Heart left ventricle (tissue), 16 donors: ENCODE data around the gene FOXP1. TPM values are rescaled to one million over a fixed set of nuclear protein-coding genes. Genes with fewer than 3 reads are reported as not detected.
A peak's percentile ranks its signal among the peaks of the same experiment; 100 is the strongest.

Experiments used
- ATAC-seq, 4 donors: fragments of 200-7000 bp; cut with Tn5 transposase; one replicate each; pipeline ENCODE4 v1.9.1; 2020 to 2022; ENCODE audit warnings: moderate library complexity in 4 of 4, mild to moderate bottlenecking in 3 of 4, moderate number of reproducible peaks in 1 of 4
- DNase-seq, 5 donors: peaks; one replicate each; pipeline ENCODE4 v3.0.0-alpha.2; 2020
- H3K27ac ChIP-seq, 12 donors: fragments of 200-600 bp; sonication (generic) in 4 of 12; one replicate each; pipeline versions ENCODE4 v1.5.0 to v1.8.0; 2016 to 2022; ENCODE audit warnings: mild to moderate bottlenecking in 2 of 12
- H3K27me3 ChIP-seq, 9 donors: fragments of 200-600 bp; sonication (generic) in 2 of 9; one replicate each; pipeline versions ENCODE4 v1.5.1 to v1.8.0; 2016 to 2022; ENCODE audit warnings: mild to moderate bottlenecking in 3 of 9
- H3K36me3 ChIP-seq, 9 donors: fragments of 200-600 bp; sonication (generic) in 2 of 9; one replicate each; pipeline versions ENCODE4 v1.5.0 to v1.8.0; 2018 to 2022; ENCODE audit warnings: mild to moderate bottlenecking in 2 of 9
- H3K4me1 ChIP-seq, 12 donors: fragments of 200-600 bp; sonication (generic) in 4 of 12; one replicate each; pipeline versions ENCODE4 v1.5.0 to v1.8.0; 2016 to 2022; ENCODE audit warnings: mild to moderate bottlenecking in 3 of 12
- H3K4me3 ChIP-seq, 12 donors: fragments of 200-600 bp; sonication (generic) in 4 of 12; one replicate each; pipeline versions ENCODE4 v1.5.0 to v1.8.0; 2017 to 2022; ENCODE audit warnings: mild to moderate bottlenecking in 9 of 12, moderate library complexity in 4 of 12
- H3K9me3 ChIP-seq, 12 donors: fragments of 200-600 bp; sonication (generic) in 4 of 12; one replicate each; pipeline versions ENCODE4 v1.5.0 to v1.8.0; 2016 to 2022; ENCODE audit warnings: mild to moderate bottlenecking in 1 of 12
- CTCF ChIP-seq, 12 donors: fragments of 200-600 bp; sonication (generic) in 4 of 12; IDR thresholded peaks; one replicate each; pipeline versions ENCODE4 v1.5.0 to v1.8.0; 2018 to 2022; ENCODE audit warnings: antibody characterized with exemption in 12 of 12, mild to moderate bottlenecking in 5 of 12
- POLR2A ChIP-seq, 2 donors: fragments of 450-650 bp; IDR thresholded peaks; one replicate each; pipeline ENCODE4 v1.6.1; 2017; ENCODE audit warnings: antibody characterized with exemption in 2 of 2, mild to moderate bottlenecking in 2 of 2, moderate library complexity in 2 of 2
- WGBS, 4 donors: extraction: QIAGEN DNeasy Blood & Tissue Kit in 2 of 4; methylation state at CpG; one replicate each; pipeline versions ENCODE4 v1.1.5 to v1.1.7; 2013 to 2018; 5-methylcytosine and 5-hydroxymethylcytosine counted together
- intact Hi-C, 10 donors: fragments of 100-400 bp; cut with DNase I; formaldehyde crosslinking; loops; one replicate each; pipeline versions ENCODE4 v1.11.1 to v1.14.2; 2022
- polyA plus RNA-seq, 2 donors: library from polyadenylated mRNA; stranded (reverse); fragments of 200-250 nt; gene quantifications; one replicate each; pipeline ENCODE4 v1.2.3, GENCODE V29; 2013
- total RNA-seq, 9 donors: library from RNA; depleted of rRNA in 2 of 9; stranded (reverse); fragments of >200 nt in 2 of 9; fragmentation: NEBNext Ultra II Directional in 3 of 9; extraction: Animal tissue kit (Norgen Biotek cat#: 25700) in 3 of 9; gene quantifications; one replicate each; pipeline versions ENCODE4 v1.1.0 to v1.2.4, GENCODE V29; 2016 to 2023
- donor health status: ischemic (EF 13 %, LVEDD 7.1; RV severe dilation, severe dysfunction).
- donor health status: healthy with polysubstance abuse.
- donor health status: DM: no; HTN: yes; CAD: no.
- donor health status: DM: no; HTN: no; CAD: no.
- donor health status: ischemic (EF 25% LVEDD 6.9; RV normal size, moderate dysfunction).
- donor health status: ischemic (EF 25% LVEDD 5.7; RV mildly dilated, moderate dysfunction).
- donor health status: healthy.
- donor health status: DM: yes; HTN: yes; CAD: no.
- donor health status: ischemic (EF 35%, LVEDD 5.7; RV mildly dilated, moderate dysfunction).
- donor health status: nonischemic (EF 11% LVEDD 7.7; RV severe dilation, severe dysfunction).
- donor health status: DM: yes; HTN: yes; CAD: no.
- donor health status: PGD.
- donor health status: ischemic (EF 29% LVEDD 5.4; RV normal size, mild dysfunction).
- donor health status: nonischemic (EF 23%, LVEDD 6.1; RV moderate dilation, normal function).

The FOXP1 gene
- total and polyA plus RNA-seq, 11 donors, result 14.9 to 67.8 (median 41.1) TPM

DNA sequence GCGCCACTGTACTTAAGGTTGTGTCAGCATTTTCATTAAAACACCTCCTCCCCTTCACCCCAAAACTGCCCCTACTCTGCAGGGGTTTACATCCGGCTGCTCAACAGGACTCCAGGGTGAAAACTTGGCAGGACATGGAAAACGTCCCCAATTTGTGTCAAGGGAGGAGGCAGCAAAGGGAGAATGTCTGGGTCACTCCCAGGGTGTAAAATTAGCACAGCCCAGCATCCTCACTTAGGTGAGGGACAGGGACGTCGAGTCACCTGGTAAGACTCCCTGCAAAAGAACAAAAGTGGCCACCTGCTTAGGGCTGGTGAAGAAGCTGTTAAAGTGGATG lies 532.3 kb downstream of the FOXP1 start:
- intact Hi-C loops, result loop anchor here in 1 of 10 donors (5.0 kb wide), 1 partner anchor 34 kb away; no protein-coding TSS in a partner anchor
- ATAC-seq (no peak), DNase-seq (no peak)
- no peaks in the 10 kb centered on the region for H3K9me3 ChIP-seq
- H3K27me3 ChIP-seq, result no peaks in the 10 kb centered on the region
- 39 to 63% (median 46%) methylated on average over 5 of the region's 5 CpGs for WGBS, 4 donors
- H3K36me3 ChIP-seq, result peaks cover 0 to 52% (median 26%) of the 10 kb centered on the region in 9 donors
- peaks cover 10 to 98% (median 84%) of the 10 kb centered on the region in 12 donors for H3K4me1 ChIP-seq
- TF ChIP-seq POLR2A (IDR thresholded peaks at IDR 0.05), result no peak
- peak overlapping the region in 10 of 12 donors; percentile 23 to 84 (median 68) for H3K27ac ChIP-seq
- H3K4me3 ChIP-seq, result no peak overlapping the region

DNA sequence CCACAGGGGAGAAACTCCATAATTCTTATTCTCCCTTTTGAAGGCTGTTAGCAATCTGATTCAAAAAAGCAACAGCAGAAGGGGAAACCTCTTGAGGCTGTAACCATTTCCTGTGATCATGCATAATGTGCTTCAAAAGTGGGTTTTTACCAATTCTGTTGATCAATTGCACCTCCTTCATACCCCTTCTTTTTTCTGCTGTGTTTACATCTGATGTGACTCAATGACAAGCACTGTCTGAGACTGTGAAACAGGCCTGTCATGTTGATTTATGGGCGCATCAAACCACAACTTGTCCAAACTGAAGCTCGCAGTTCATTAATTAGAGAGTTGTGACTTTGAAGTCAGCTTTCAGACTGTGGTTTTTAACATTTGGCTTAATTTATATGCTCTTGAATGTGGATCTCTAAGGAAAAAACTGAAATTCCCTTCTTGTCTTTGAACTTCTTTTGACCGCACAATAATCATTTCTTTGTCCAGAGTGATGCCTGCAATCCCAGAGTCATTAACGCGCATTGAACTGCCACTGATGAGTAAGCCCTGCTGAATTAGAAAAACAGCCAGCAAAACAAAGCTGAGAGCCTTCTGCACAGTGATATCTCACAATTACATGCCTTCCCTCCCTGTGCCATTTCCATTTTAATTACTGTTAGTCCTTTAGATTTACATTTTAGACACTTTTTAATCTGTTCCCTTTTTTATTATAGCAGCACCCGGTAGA lies 532.8 kb downstream of the FOXP1 start:
- H3K36me3 ChIP-seq, result peaks cover 0 to 57% (median 31%) of the 10 kb centered on the region in 9 donors
- TF ChIP-seq CTCF (IDR thresholded peaks at IDR 0.05), result no peak
- no peak for TF ChIP-seq POLR2A (IDR thresholded peaks at IDR 0.05)
- peak overlapping the region in 11 of 12 donors; percentile 47 to 86 (median 74) for H3K27ac ChIP-seq
- intact Hi-C loops, result loop anchor here in 1 of 10 donors (5.0 kb wide), 1 partner anchor 33 kb away; no protein-coding TSS in a partner anchor
- no peak overlapping the region for H3K4me3 ChIP-seq
- no peak for DNase-seq
- 58 to 67% (median 65%) methylated on average over 6 of the region's 6 CpGs for WGBS, 4 donors
- no peak for ATAC-seq
- H3K27me3 ChIP-seq, result no peaks in the 10 kb centered on the region
- H3K4me1 ChIP-seq, result peaks cover 10 to 98% (median 86%) of the 10 kb centered on the region in 12 donors
- H3K9me3 ChIP-seq, result no peaks in the 10 kb centered on the region

- no peak for DNase-seq
- no peak for ATAC-seq
- H3K27me3 ChIP-seq, result no peaks in the 10 kb centered on the region
- no peak overlapping the region for H3K4me3 ChIP-seq
- TF ChIP-seq POLR2A (IDR thresholded peaks at IDR 0.05) (no peak), CTCF (IDR thresholded peaks at IDR 0.05) (no peak)
- H3K9me3 ChIP-seq, result no peaks in the 10 kb centered on the region
- peaks cover 0 to 63% (median 36%) of the 10 kb centered on the region in 9 donors for H3K36me3 ChIP-seq
- H3K27ac ChIP-seq, result peak overlapping the region in 11 of 12 donors; percentile 47 to 86 (median 74)
- intact Hi-C loops, result loop anchor here in 1 of 10 donors (5.0 kb wide), 1 partner anchor 33 kb away; no protein-coding TSS in a partner anchor
- H3K4me1 ChIP-seq, result peaks cover 10 to 98% (median 87%) of the 10 kb centered on the region in 12 donors
- WGBS, 4 donors, result 32 to 40% (median 37%) methylated on average over 2 of the region's 2 CpGs
Observed at GRCh38 chr3:71050166-71050537, 533.4 kb downstream of the FOXP1 start.

- 37 to 54% (median 45%) methylated on average over 12 of the region's 12 CpGs for WGBS, 4 donors
- intact Hi-C loops, result loop anchor here in 1 of 10 donors (5.0 kb wide), 1 partner anchor 42 kb away; no protein-coding TSS in a partner anchor
- H3K9me3 ChIP-seq, result no peaks in the 10 kb centered on the region
- no peaks in the 10 kb centered on the region for H3K27me3 ChIP-seq
- DNase-seq (peak in 2 of 5 donors; percentile 50 to 51), ATAC-seq (peak in 3 of 4 donors; percentile 57 to 68 (median 64))
- H3K4me3 ChIP-seq, result peak overlapping the region in 2 of 12 donors; percentile 4 to 10
- H3K36me3 ChIP-seq, result peaks cover 1 to 75% (median 48%) of the 10 kb centered on the region in 9 donors
- no peak for TF ChIP-seq POLR2A (IDR thresholded peaks at IDR 0.05)
- TF ChIP-seq CTCF (IDR thresholded peaks at IDR 0.05), result no peak
- H3K27ac ChIP-seq, result peak overlapping the region; percentile 41 to 86 (median 72)
- H3K4me1 ChIP-seq, result peaks cover 10 to 95% (median 76%) of the 10 kb centered on the region in 12 donors
Observed at GRCh38 chr3:71048948-71049347, 534.6 kb downstream of the FOXP1 start.
